ENCODE measurements around the gene UNC119B.

Gene UNC119B

GRCh38 chr12:120767071-120768024 is 57.1 kb downstream of the UNC119B start:
- H3K9me3 ChIP-seq (ENCODE audit: control insufficient read depth, insufficient read depth, low read length) = no peaks in the 10 kb centered on the region
- H3K4me1 ChIP-seq (ENCODE audit: insufficient read depth, low read length) = no peaks in the 10 kb centered on the region
- H3K36me3 ChIP-seq (ENCODE audit: insufficient read depth, low read length) = peaks cover 22% of the 10 kb centered on the region
- H3K9ac ChIP-seq (ENCODE audit: low read depth, low read length) = no peak overlapping the region

DNA sequence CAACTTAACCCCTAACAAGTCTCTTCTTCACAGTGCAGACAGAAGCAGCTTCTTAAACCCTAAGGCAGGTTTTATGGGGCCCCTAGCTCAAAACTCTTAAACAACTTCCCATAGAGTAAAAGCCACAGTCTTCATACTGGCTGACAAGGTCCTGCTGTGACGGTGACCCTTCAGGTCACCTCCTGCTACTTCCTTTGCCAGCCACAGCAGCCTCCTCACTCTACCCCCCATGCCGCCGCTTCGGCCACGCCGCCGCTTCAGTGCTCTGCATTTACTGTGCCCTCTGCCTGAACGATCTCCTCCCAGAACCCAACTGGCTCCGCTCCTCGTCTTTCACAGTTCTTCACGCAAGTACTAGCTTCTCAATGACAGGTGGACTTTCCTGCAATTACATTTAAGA is 60.8 kb downstream of the UNC119B start:
- Histone ChIP-seq H3K36me3 (ENCODE audit: insufficient read depth, low read length) (peaks cover 18% of the 10 kb centered on the region), H3K9me3 (ENCODE audit: control insufficient read depth, insufficient read depth, low read length) (no peaks in the 10 kb centered on the region), H3K9ac (ENCODE audit: low read depth, low read length) (no peak overlapping the region), H3K4me1 (ENCODE audit: insufficient read depth, low read length) (no peaks in the 10 kb centered on the region)
